ENCODE results near the gene IL20RB. TPM values are rescaled to one million over a fixed set of nuclear protein-coding genes. Genes with fewer than 3 reads are reported as not detected.

Gene IL20RB
- total RNA-seq, 1 donor = 2.2 TPM

GRCh38 chr3:136932523-136932922, 25.3 kb upstream of the IL20RB start:
- peak; percentile 56 for DNase-seq (ENCODE audit: low read depth)
- TF ChIP-seq CTCF (IDR thresholded peaks at IDR 0.05; ENCODE audit: insufficient read depth, low read depth, low read length) = no peak
- no peak overlapping the region for H3K4me3 ChIP-seq (ENCODE audit: low read depth, low read length)

GRCh38 chr3:136932978-136933772, 24.6 kb upstream of the IL20RB start:
- no peak for TF ChIP-seq CTCF (IDR thresholded peaks at IDR 0.05; ENCODE audit: insufficient read depth, low read depth, low read length)
- DNase-seq (ENCODE audit: low read depth) = no peak
- H3K4me3 ChIP-seq (ENCODE audit: low read depth, low read length) = no peak overlapping the region

GRCh38 chr3:136937175-136937574, 20.6 kb upstream of the IL20RB start:
- no peak for TF ChIP-seq CTCF (IDR thresholded peaks at IDR 0.05; ENCODE audit: insufficient read depth, low read depth, low read length)
- no peak for DNase-seq (ENCODE audit: low read depth)

GRCh38 chr3:136937851-136938250, 19.9 kb upstream of the IL20RB start:
- DNase-seq (ENCODE audit: low read depth) = no peak
- no peak for TF ChIP-seq CTCF (IDR thresholded peaks at IDR 0.05; ENCODE audit: insufficient read depth, low read depth, low read length)
- no peak overlapping the region for H3K4me3 ChIP-seq (ENCODE audit: low read depth, low read length)

More at GRCh38 chr3:136937175-136937574, 20.6 kb upstream of the IL20RB start:
- H3K4me3 ChIP-seq (ENCODE audit: low read depth, low read length) = no peak overlapping the region

- DNase-seq (ENCODE audit: low read depth) = peak; percentile 62
Measured at GRCh38 chr3:136938334-136938733, 19.4 kb upstream of the IL20RB start.

GRCh38 chr3:136939489-136939888, 18.3 kb upstream of the IL20RB start:
- TF ChIP-seq CTCF (IDR thresholded peaks at IDR 0.05; ENCODE audit: insufficient read depth, low read depth, low read length) = no peak
- no peak overlapping the region for H3K4me3 ChIP-seq (ENCODE audit: low read depth, low read length)
- no peak for DNase-seq (ENCODE audit: low read depth)

More at GRCh38 chr3:136938334-136938733, 19.4 kb upstream of the IL20RB start:
- no peak overlapping the region for H3K4me3 ChIP-seq (ENCODE audit: low read depth, low read length)
- no peak for TF ChIP-seq CTCF (IDR thresholded peaks at IDR 0.05; ENCODE audit: insufficient read depth, low read depth, low read length)

Measured in fibroblast of villous mesenchyme (primary cell).